CD4-positive, alpha-beta T cell (primary cell): Measurements from ENCODE around the gene TMEM45A. TPM values are rescaled to one million over a fixed set of nuclear protein-coding genes. Genes with fewer than 3 reads are reported as not detected.
"Not testable (repeated sequence)": the region's sequence is repeated elsewhere in the genome, so short reads cannot be mapped to it uniquely, and the experiment has no call there.

Experiments
- ATAC-seq: fragments of 200-7000 bp; cut with Tn5 transposase; one replicate; pipeline ENCODE4 v1.10.0; 2022; ENCODE audit warnings: mild to moderate bottlenecking; ENCODE audit not compliant: poor library complexity
- CTCF ChIA-PET: fragments of 350-600 bp; sonication (Branson Sonifier 250); formaldehyde crosslinking; loops from one replicate; lab custom pipeline; 2021; ENCODE audit warnings: antibody characterized with exemption, inconsistent platforms; lab: Charles Lee
- POLR2A ChIA-PET: fragments of 350-600 bp; sonication (Branson Sonifier 250); formaldehyde crosslinking; loops from one replicate; lab custom pipeline; 2021; ENCODE audit warnings: antibody characterized with exemption, inconsistent platforms; lab: Charles Lee
- DNase-seq, 14 experiments: peaks; one replicate each; pipeline ENCODE4 v3.0.0-alpha.2; 2013 to 2020; ENCODE audit warnings: mixed read lengths in 2 of 14
- H3K27ac ChIP-seq, 2 donors: one replicate each; pipeline versions ENCODE4 v1.5.1 to v1.7.0; 2013; ENCODE audit warnings: low read length in 2 of 2, low read depth in 1 of 2, mild to moderate bottlenecking in 1 of 2
- H3K27me3 ChIP-seq, 2 experiments: 1 replicate in 1 of 2; 2 replicates in 1 of 2; pipeline versions ENCODE4 v1.6.1 to v1.7.0; 2013; ENCODE audit warnings: low read length in 2 of 2, control low read depth in 1 of 2, mild to moderate bottlenecking in 1 of 2, moderate library complexity in 1 of 2; ENCODE audit not compliant: insufficient read depth in 2 of 2, control insufficient read depth in 1 of 2
- H3K36me3 ChIP-seq: one replicate; pipeline ENCODE4 v1.6.1; 2013; ENCODE audit warnings: low read length, control low read depth; ENCODE audit not compliant: insufficient read depth
- H3K4me1 ChIP-seq: one replicate; pipeline ENCODE4 v1.6.1; 2013; ENCODE audit warnings: low read length, control low read depth; ENCODE audit not compliant: insufficient read depth
- H3K4me3 ChIP-seq: one replicate; pipeline ENCODE4 v1.5.1; 2013; ENCODE audit warnings: mild to moderate bottlenecking, low read length, moderate library complexity
- H3K9me3 ChIP-seq, 2 experiments: 1 replicate in 1 of 2; 2 replicates in 1 of 2; pipeline versions ENCODE4 v1.6.1 to v1.7.0; 2013; ENCODE audit warnings: low read length in 2 of 2, mild to moderate bottlenecking in 2 of 2, control low read depth in 1 of 2, moderate library complexity in 1 of 2; ENCODE audit not compliant: control insufficient read depth in 1 of 2, insufficient read depth in 1 of 2
- H3K27ac Mint-ChIP-seq: one replicate; pipeline ENCODE4 v1.8.0; 2020; ENCODE audit warnings: mixed read lengths
- H3K27me3 Mint-ChIP-seq: one replicate; pipeline ENCODE4 v1.8.0; 2021; ENCODE audit warnings: mixed read lengths
- H3K36me3 Mint-ChIP-seq: one replicate; pipeline ENCODE4 v1.8.0; 2021; ENCODE audit warnings: low read depth, mixed read lengths
- H3K4me1 Mint-ChIP-seq: one replicate; pipeline ENCODE4 v1.8.0; 2021; ENCODE audit warnings: low read depth, mixed read lengths
- H3K4me3 Mint-ChIP-seq: one replicate; pipeline ENCODE4 v1.8.0; 2020; ENCODE audit warnings: mild to moderate bottlenecking, mixed read lengths
- H3K9me3 Mint-ChIP-seq: one replicate; pipeline ENCODE4 v1.8.0; 2020; ENCODE audit warnings: mixed read lengths
- CTCF ChIP-seq: fragments of 200-600 bp; IDR thresholded peaks from one replicate; pipeline ENCODE4 v1.8.0; 2022; ENCODE audit warnings: antibody characterized with exemption, mild to moderate bottlenecking
- intact Hi-C, 2 experiments: fragments of 100-400 bp; cut with DNase I in 1 of 2; cut with micrococcal nuclease in 1 of 2; formaldehyde crosslinking; loops; one replicate each; pipeline versions ENCODE4 v1.15.1 to v1.9.0; 2023 to 2025; cut with DNase I, micrococcal nuclease
- polyA plus RNA-seq, 2 donors: library from polyadenylated mRNA; unstranded; fragments of 120-200 nt; gene quantifications; one replicate each; pipeline ENCODE4 v1.2.1, GENCODE V29; 2013
- total RNA-seq, 174 experiments: library from RNA in 2 of 174; stranded (reverse) in 2 of 174; gene quantifications; one replicate each; pipeline ENCODE4 v1.2.3 and lab custom pipeline; 2021 to 2026

Gene TMEM45A
- under 1 TPM in 1 of 2 experiments, not detected in 1; 0.08 TPM for total RNA-seq
- 0.15 TPM for polyA plus RNA-seq (2013, experiment 1 of 2)
- polyA plus RNA-seq (2013, experiment 2 of 2), result 0.56 TPM
- 0 to 2.8 (median 0) reads per million in 172 experiments for total RNA-seq (lab: John Stamatoyannopoulos, UW)

GRCh38 chr3:100492059-100493006 lies at the start of gene TMEM45A:
Gene TMEM45A, plus strand, starts transcription at chr3:100492619. Its CDS starts 62,593 bp downstream, at chr3:100555212.
- H3K27me3 ChIP-seq, result peaks cover 0 to 6% of the 10 kb centered on the region in 2 experiments
- Mint-ChIP-seq H3K4me1 (peaks cover 15% of the 10 kb centered on the region), H3K27me3 (peaks cover 23% of the 10 kb centered on the region), H3K9me3 (no peaks in the 10 kb centered on the region), H3K27ac (no peak within 1 kb of the TSS), H3K36me3 (no peaks in the 10 kb centered on the region), H3K4me3 (peak within 1 kb of the TSS; percentile 87)
- TF ChIP-seq CTCF, result no peak
- H3K4me3 ChIP-seq, result peak within 1 kb of the TSS; percentile 60
- intact Hi-C loops, result no loop called here
- no peaks in the 10 kb centered on the region for H3K36me3 ChIP-seq
- peak; percentile 98 for ATAC-seq
- ChIA-PET POLR2A (no interaction called here), CTCF (interaction anchor here (0.7 kb wide), 1 partner anchor 101 kb away, joined by 3 read pairs; no protein-coding TSS in a partner anchor)
- peak; percentile 20 to 82 (median 60) for DNase-seq
- no peak within 1 kb of the TSS for H3K27ac ChIP-seq
- H3K4me1 ChIP-seq, result peaks cover 10% of the 10 kb centered on the region
- no peaks in the 10 kb centered on the region for H3K9me3 ChIP-seq

- intact Hi-C loops, result no loop called here
- Histone ChIP-seq H3K36me3 (no peaks in the 10 kb centered on the region), H3K27ac (no peak overlapping the region), H3K9me3 (no peaks in the 10 kb centered on the region), H3K4me3 (no peak overlapping the region), H3K27me3 (no peaks in the 10 kb centered on the region), H3K4me1 (peaks cover 7% of the 10 kb centered on the region)
- no peaks in the 10 kb centered on the region for H3K36me3 Mint-ChIP-seq
- H3K27ac Mint-ChIP-seq, result no peak overlapping the region
- no peaks in the 10 kb centered on the region for H3K27me3 Mint-ChIP-seq
- TF ChIP-seq CTCF, result no peak
- peaks cover 9% of the 10 kb centered on the region for H3K4me1 Mint-ChIP-seq
- no peak for DNase-seq
- ATAC-seq, result no peak
- CTCF ChIA-PET, result no interaction called here
- no peak overlapping the region for H3K4me3 Mint-ChIP-seq
- POLR2A ChIA-PET, result interaction anchor here (0.6 kb wide), 1 partner anchor 109 kb away, joined by 3 read pairs; no protein-coding TSS in a partner anchor
- H3K9me3 Mint-ChIP-seq, result no peaks in the 10 kb centered on the region
Observed at GRCh38 chr3:100443690-100444089, 48.7 kb upstream of the TMEM45A start.

GRCh38 chr3:100447067-100447466 lies 45.4 kb upstream of the TMEM45A start:
- ATAC-seq, CTCF ChIA-PET, H3K27ac Mint-ChIP-seq, H3K4me1 ChIP-seq, DNase-seq, H3K36me3 ChIP-seq, H3K9me3 ChIP-seq, H3K27me3 Mint-ChIP-seq, H3K27me3 ChIP-seq, H3K36me3 Mint-ChIP-seq, H3K4me3 Mint-ChIP-seq, H3K27ac ChIP-seq, POLR2A ChIA-PET, H3K4me1 Mint-ChIP-seq, intact Hi-C loops, H3K9me3 Mint-ChIP-seq, H3K4me3 ChIP-seq: not testable (repeated sequence)
